HG03378 (cell line): ENCODE measurements around the gene CDH13.

Source experiments
- ATAC-seq: cut with Tn5 transposase; IDR thresholded peaks from one replicate; pipeline ENCODE4 v1.9.1; 2021; ENCODE audit warnings: mild to moderate bottlenecking, moderate library complexity; ENCODE audit not compliant: unreplicated experiment

The CDH13 gene

DNA sequence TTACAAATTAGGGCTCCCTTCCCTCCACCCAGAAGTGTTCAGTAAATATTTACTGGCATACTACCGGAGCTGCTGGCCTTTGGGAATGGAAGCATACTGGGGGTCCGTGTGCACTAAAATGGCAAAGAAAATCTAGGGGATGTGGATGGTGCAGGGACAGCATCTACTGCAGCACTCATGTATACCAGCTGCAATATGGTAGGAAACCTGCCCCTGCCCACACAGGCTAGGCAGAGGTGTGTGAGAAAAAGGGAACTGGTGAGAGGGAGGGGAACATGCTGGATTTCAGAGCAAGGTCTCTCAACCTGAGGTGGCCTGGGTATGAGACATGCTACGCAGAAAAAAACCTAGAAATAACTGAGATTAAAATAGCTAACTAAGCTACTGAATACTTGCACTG is 145.4 kb downstream of the CDH13 start:
- ATAC-seq = no peak

DNA sequence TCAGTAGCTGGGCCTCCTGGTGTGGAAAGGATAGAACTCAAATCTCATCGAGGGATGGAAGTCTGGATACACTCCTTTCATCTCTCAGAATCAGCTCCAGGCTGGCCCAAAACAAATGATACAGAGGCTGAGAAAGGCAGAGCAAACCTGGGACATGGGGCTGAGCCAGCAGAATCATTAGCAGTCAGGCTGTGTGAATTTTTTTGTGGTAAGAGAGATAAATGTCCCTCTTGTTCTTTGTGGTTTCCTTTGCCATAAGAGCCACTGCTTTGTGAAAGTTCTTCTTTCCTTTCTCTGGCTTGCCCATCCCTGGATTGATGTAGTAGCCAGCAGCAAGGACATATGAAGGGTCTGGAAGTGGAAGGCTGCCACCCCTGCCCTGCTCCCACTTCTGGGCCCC is 146.2 kb downstream of the CDH13 start:
- ATAC-seq = no peak

GRCh38 chr16:82776470-82777146 is 149.8 kb downstream of the CDH13 start:
- ATAC-seq = no peak

- ATAC-seq = no peak
These were observed 156.0 kb downstream of the CDH13 start for GRCh38 chr16:82782715-82783251.

GRCh38 chr16:82783933-82784572 is 157.3 kb downstream of the CDH13 start:
- no peak for ATAC-seq

DNA sequence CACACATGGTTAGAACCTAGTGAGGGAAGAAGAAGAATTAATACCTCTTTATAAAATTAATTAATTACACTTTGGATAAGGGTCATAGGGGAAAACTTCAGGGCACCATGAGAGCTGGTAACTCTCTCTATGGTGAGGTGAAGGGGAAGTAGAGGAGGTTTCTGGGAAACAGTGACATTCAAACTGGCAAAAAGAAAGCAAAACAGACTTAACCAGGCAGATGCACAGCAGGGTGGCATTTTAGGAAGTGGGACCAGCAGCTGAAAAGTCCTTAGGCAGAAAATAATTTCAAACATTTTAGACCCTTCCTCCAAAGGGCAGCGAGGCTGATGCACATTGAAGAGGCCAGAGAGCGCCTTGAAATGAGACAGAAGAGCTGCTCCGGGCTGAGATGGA is 157.8 kb downstream of the CDH13 start:
- no peak for ATAC-seq

GRCh38 chr16:82788225-82788624 is 161.5 kb downstream of the CDH13 start:
- no peak for ATAC-seq

DNA sequence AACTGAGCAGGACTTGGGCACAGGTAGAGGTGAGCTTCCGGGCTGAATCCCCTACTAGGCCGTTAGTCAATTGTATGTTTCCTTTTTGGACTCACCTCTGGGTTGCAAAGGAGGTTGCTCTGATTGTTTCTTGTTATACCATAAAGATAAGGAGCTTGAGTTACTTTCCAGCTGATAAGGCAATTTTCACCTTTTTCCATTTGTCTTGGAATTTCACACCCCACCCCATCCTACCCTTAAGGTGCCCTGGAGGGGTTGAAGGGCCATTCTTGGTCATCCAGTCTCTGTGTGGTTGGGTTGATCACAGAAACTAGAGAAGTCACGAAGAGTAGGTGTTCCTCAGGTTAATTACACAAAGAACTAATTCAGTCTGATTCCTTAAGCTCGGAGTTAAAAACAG is 162.2 kb downstream of the CDH13 start:
- no peak for ATAC-seq

DNA sequence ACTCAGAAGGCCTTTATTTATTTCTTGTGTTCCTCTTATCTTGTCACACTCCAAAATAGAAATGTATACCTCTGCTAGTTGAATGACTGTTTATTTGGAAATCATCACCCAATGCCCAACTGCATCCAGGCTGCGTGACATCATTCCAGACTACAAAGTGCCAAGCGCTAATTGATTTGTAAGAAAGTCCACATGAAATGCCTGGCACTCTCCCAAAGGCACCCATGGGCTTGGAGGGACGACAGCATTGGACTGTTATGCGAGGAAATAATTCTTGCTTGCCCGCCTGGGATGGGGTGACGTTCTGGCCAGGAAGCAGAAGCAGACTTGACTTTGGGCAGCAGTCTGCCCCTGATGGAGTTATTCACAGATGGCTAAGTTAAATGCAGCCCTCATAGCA is 165.9 kb downstream of the CDH13 start:
- ATAC-seq = no peak

GRCh38 chr16:82793528-82794245 is 166.9 kb downstream of the CDH13 start:
- no peak for ATAC-seq

DNA sequence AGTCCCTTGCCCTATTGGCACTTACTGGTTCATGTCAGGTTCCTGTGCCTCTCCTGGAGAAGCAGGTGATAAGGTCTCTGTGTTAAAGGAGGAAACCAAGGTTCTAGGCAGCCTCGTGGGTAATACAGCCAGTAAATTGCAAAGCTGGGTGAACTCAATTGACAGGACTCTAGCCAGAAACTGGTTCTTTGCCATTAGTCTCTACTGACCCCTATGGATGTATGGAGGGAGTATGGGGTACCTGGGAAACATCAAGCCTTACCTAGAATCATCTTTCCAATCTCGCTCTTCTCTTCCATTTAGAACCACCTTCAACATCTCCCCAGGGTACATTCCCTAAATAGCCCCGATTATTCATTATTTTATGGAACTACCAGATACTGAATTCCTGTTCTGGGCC is 169.3 kb downstream of the CDH13 start:
- ATAC-seq = no peak

GRCh38 chr16:82801361-82801760 is 174.6 kb downstream of the CDH13 start:
- no peak for ATAC-seq

- ATAC-seq = no peak
These were observed 179.1 kb downstream of the CDH13 start for GRCh38 chr16:82805866-82806265.

DNA sequence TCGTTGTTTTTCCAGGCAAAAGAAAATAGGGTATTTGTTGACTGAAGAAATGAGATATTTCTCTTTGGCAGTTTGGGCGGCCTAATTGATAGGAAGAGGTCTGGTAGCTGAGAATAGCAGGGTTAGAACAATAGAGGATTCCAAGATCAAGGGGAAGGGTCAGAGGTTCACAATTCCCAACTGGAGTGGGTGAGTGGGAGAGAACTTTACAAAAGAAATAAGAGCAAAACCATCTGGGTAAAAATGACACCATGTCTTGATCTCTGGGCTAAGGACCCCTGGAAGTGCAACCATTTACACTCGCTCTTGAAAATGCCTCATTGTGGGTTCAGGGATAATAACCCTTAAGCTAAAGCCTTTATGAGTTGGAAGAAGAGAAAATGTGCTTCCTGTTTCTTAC is 180.5 kb downstream of the CDH13 start:
- ATAC-seq = no peak

DNA sequence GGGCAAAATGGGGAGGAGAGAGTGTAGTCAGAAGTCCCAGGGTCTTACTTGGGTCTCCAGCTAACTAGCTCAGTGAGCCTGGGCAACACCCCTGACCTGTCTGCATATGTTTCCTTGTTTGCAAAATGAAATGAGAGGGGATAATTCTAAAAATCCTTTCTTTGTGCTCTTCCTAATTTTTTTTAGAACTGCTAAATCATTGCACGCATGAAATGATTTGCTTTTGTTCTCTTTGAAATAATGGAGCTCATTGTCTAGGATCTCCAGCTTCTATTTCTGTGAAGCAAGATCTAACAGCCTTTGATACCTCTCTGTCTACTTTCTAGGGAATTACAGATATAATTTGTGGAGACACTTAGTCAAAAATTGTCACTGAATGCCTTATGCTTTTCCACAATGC is 181.3 kb downstream of the CDH13 start:
- ATAC-seq = no peak

- no peak for ATAC-seq
These were observed 183.3 kb downstream of the CDH13 start for GRCh38 chr16:82810077-82810476.

GRCh38 chr16:82814059-82814458 is 187.3 kb downstream of the CDH13 start:
- ATAC-seq = no peak

- no peak for ATAC-seq
These were observed 192.5 kb downstream of the CDH13 start for GRCh38 chr16:82819286-82819685.

- no peak for ATAC-seq
These were observed 194.1 kb downstream of the CDH13 start for GRCh38 chr16:82820855-82821254.

DNA sequence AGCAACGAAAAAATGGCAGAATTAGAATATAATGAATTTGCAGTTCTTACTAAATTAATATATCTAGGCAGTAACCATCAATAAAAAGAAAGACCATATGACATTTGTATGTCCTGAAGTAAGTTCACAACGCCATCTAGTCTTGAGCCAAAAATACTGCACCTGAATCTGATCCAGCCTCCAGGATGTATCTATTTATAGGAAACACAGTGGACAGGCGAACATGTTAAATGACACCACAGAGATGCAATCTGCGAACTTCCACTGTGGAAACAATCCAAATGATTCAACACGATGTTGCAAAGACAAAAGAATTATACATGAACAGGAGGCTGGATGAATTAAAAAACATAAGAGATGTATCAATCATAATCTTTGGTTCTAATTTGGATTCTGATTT is 197.6 kb downstream of the CDH13 start:
- no peak for ATAC-seq

GRCh38 chr16:82829301-82829700 is 202.5 kb downstream of the CDH13 start:
- ATAC-seq = no peak

GRCh38 chr16:82830944-82831343 is 204.2 kb downstream of the CDH13 start:
- no peak for ATAC-seq
